HG02938 (cell line): ENCODE results near the gene SLC4A5.

ENCODE experiments used
- ATAC-seq: cut with Tn5 transposase; IDR thresholded peaks from one replicate; pipeline ENCODE4 v1.9.1; 2021; ENCODE audit warnings: mild to moderate bottlenecking, moderate library complexity; ENCODE audit not compliant: unreplicated experiment

Gene SLC4A5

GRCh38 chr2:74343316-74343715 lies at the start of gene SLC4A5:
TSS of gene SLC4A5 (minus strand) at chr2:74343416. CDS start at chr2:74315023, 28,393 bp downstream.
- no peak for ATAC-seq

- ATAC-seq, result no peak
These were observed 49.2 kb upstream of the SLC4A5 start for GRCh38 chr2:74392449-74392743.

GRCh38 chr2:74391580-74392448 lies 48.6 kb upstream of the SLC4A5 start:
- ATAC-seq, result peak; percentile 74

GRCh38 chr2:74391209-74391579 lies 48.0 kb upstream of the SLC4A5 start:
- ATAC-seq, result peak; percentile 16

- ATAC-seq, result no peak
These were observed 47.4 kb upstream of the SLC4A5 start for GRCh38 chr2:74390606-74391005.

GRCh38 chr2:74387346-74387745 lies 44.1 kb upstream of the SLC4A5 start:
- ATAC-seq, result no peak

GRCh38 chr2:74385396-74385795 lies 42.2 kb upstream of the SLC4A5 start:
- ATAC-seq, result no peak

- no peak for ATAC-seq
These were observed 40.8 kb upstream of the SLC4A5 start for GRCh38 chr2:74384051-74384450.

- ATAC-seq, result no peak
These were observed 40.0 kb upstream of the SLC4A5 start for GRCh38 chr2:74383254-74383653.

- ATAC-seq, result no peak
These were observed 38.5 kb upstream of the SLC4A5 start for GRCh38 chr2:74381751-74382150.

GRCh38 chr2:74379851-74380789 lies 36.9 kb upstream of the SLC4A5 start, which contains the start of gene DCTN1:
TSS of gene DCTN1 (minus strand) at chr2:74380311. CDS start at chr2:74380037, 274 bp downstream.
- no peak for ATAC-seq

GRCh38 chr2:74378007-74378406 lies 34.8 kb upstream of the SLC4A5 start:
- ATAC-seq, result no peak

- no peak for ATAC-seq
These were observed 32.6 kb upstream of the SLC4A5 start for GRCh38 chr2:74375838-74376237.

GRCh38 chr2:74374509-74375205 lies 31.4 kb upstream of the SLC4A5 start:
- ATAC-seq, result no peak

- no peak for ATAC-seq
These were observed 30.8 kb upstream of the SLC4A5 start for GRCh38 chr2:74373985-74374384.

GRCh38 chr2:74373221-74373676 lies 30.0 kb upstream of the SLC4A5 start:
- no peak for ATAC-seq

GRCh38 chr2:74372674-74373073 lies 29.5 kb upstream of the SLC4A5 start:
- ATAC-seq, result no peak

GRCh38 chr2:74371421-74371820 lies 28.2 kb upstream of the SLC4A5 start:
- ATAC-seq, result no peak

- no peak for ATAC-seq
These were observed 26.8 kb upstream of the SLC4A5 start for GRCh38 chr2:74369976-74370375.

GRCh38 chr2:74368499-74368898 lies 25.3 kb upstream of the SLC4A5 start:
- ATAC-seq, result no peak

- no peak for ATAC-seq
These were observed 24.6 kb upstream of the SLC4A5 start for GRCh38 chr2:74367789-74368188.
